Spleen (tissue), 7 donors: Measurements from ENCODE around the gene LRRC4C.

ENCODE experiments used
- POLR2A ChIP-seq, 3 donors: fragments of 450-650 bp; IDR thresholded peaks; one replicate each; pipeline ENCODE4 v1.5.1; 2017; ENCODE audit warnings: antibody characterized with exemption in 3 of 3, mild to moderate bottlenecking in 1 of 3
- TF ChIP-seq, protein P1 (sequence below), 11 experiments: fragments of 200-600 bp in 7 of 11; fragments of 450-650 bp in 4 of 11; sonication (generic) in 4 of 11; IDR thresholded peaks in 8 of 11; conservative IDR thresholded peaks in 3 of 11; 1 replicate in 7 of 11; 2 replicates in 4 of 11; pipeline versions ENCODE4 v1.4.0 to v1.8.0; 2016 to 2021; ENCODE audit warnings: antibody characterized with exemption in 11 of 11, inconsistent platforms in 4 of 11, mild to moderate bottlenecking in 1 of 11
- donor health status: DM: no; HTN: no; CAD: no; lungs with moderate emphysema.
- donor health status: DM: no; HTN: no; CAD: no.
- donor health status: DM: no; HTN: no; CAD: no.

GRCh38 chr11:41456269-41456668, 3.2 kb downstream of the LRRC4C start:
- no peak for TF ChIP-seq POLR2A (IDR thresholded peaks at IDR 0.05)
- TF ChIP-seq, protein P1, sequence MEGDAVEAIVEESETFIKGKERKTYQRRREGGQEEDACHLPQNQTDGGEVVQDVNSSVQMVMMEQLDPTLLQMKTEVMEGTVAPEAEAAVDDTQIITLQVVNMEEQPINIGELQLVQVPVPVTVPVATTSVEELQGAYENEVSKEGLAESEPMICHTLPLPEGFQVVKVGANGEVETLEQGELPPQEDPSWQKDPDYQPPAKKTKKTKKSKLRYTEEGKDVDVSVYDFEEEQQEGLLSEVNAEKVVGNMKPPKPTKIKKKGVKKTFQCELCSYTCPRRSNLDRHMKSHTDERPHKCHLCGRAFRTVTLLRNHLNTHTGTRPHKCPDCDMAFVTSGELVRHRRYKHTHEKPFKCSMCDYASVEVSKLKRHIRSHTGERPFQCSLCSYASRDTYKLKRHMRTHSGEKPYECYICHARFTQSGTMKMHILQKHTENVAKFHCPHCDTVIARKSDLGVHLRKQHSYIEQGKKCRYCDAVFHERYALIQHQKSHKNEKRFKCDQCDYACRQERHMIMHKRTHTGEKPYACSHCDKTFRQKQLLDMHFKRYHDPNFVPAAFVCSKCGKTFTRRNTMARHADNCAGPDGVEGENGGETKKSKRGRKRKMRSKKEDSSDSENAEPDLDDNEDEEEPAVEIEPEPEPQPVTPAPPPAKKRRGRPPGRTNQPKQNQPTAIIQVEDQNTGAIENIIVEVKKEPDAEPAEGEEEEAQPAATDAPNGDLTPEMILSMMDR (IDR thresholded peaks at IDR 0.05 in 8 of 11, conservative IDR thresholded peaks at IDR 0.05 in 3 of 11) = no peak
